Amniotic stem cell (primary cell): Measurements from ENCODE around the gene AOPEP.

Experiments
- DNase-seq: peaks from one replicate; lab custom pipeline; 2025; lab: John Stamatoyannopoulos, UW

Gene AOPEP

GRCh38 chr9:95097279-95097678, 370.8 kb downstream of the AOPEP start:
- no peak for DNase-seq

- DNase-seq, result no peak
These were observed 372.0 kb downstream of the AOPEP start for GRCh38 chr9:95098391-95098921.

GRCh38 chr9:95099321-95100070, 373.0 kb downstream of the AOPEP start:
- no peak for DNase-seq

- DNase-seq, result no peak
These were observed 373.6 kb downstream of the AOPEP start for GRCh38 chr9:95100071-95100627.

GRCh38 chr9:95101326-95101725, 374.8 kb downstream of the AOPEP start:
- no peak for DNase-seq

- DNase-seq, result no peak
These were observed 375.5 kb downstream of the AOPEP start for GRCh38 chr9:95102001-95102433.

GRCh38 chr9:95102572-95102971, 376.1 kb downstream of the AOPEP start:
- DNase-seq, result no peak

GRCh38 chr9:95103281-95103771, 376.8 kb downstream of the AOPEP start:
- no peak for DNase-seq

- DNase-seq, result no peak
These were observed 377.5 kb downstream of the AOPEP start for GRCh38 chr9:95103871-95104580.

- DNase-seq, result no peak
These were observed 378.1 kb downstream of the AOPEP start for GRCh38 chr9:95104581-95104960.

GRCh38 chr9:95104980-95105379, 378.5 kb downstream of the AOPEP start:
- no peak for DNase-seq

- DNase-seq, result no peak
These were observed 379.2 kb downstream of the AOPEP start for GRCh38 chr9:95105519-95106287.

- DNase-seq, result peak; percentile 81
These were observed 380.7 kb downstream of the AOPEP start for GRCh38 chr9:95107001-95107749.

GRCh38 chr9:95107976-95108375, 381.5 kb downstream of the AOPEP start:
- no peak for DNase-seq

- DNase-seq, result no peak
These were observed 382.3 kb downstream of the AOPEP start for GRCh38 chr9:95108777-95109176.

- DNase-seq, result no peak
These were observed 383.0 kb downstream of the AOPEP start for GRCh38 chr9:95109456-95109855.

- no peak for DNase-seq
These were observed 384.5 kb downstream of the AOPEP start for GRCh38 chr9:95110921-95111525.

GRCh38 chr9:95111716-95112115, 385.2 kb downstream of the AOPEP start:
- DNase-seq, result no peak

- DNase-seq, result no peak
These were observed 386.2 kb downstream of the AOPEP start for GRCh38 chr9:95112436-95113280.

GRCh38 chr9:95115104-95115503, 388.6 kb downstream of the AOPEP start:
- DNase-seq, result no peak
